ENCODE results near the gene RAB4A.
A peak's percentile ranks its signal among the peaks of the same experiment; 100 is the strongest.
"Not testable (repeated sequence)": the region's sequence is repeated elsewhere in the genome, so short reads cannot be mapped to it uniquely, and the experiment has no call there.

Gene RAB4A

DNA sequence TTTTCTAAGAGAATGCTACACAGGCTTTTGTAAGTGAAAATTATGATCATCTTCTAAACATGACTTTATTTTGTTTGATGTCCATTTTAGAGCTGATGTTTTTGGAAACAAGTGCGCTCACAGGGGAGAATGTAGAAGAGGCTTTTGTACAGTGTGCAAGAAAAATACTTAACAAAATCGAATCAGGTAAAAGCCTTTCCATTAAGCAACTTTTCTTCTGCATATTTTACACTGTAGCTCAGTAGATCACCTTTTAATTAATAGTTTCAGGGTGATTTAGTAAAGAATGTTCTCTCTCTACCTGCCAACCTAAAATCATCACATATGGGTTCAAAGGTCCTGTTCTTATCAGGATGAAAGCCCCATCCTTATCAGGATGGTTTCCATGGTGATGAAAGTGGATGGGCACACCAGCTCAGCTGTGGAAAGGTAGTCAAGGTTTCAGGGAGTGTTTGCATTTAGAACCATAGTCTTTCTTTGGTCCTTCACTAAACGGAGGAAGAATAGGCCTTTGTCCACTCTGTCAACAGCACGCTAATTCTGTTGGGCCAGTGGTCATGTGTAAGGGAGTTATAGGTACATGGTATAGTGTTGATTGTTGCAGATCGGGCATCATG is 28.1 kb downstream of the RAB4A start:
- no peak for DNase-seq

DNA sequence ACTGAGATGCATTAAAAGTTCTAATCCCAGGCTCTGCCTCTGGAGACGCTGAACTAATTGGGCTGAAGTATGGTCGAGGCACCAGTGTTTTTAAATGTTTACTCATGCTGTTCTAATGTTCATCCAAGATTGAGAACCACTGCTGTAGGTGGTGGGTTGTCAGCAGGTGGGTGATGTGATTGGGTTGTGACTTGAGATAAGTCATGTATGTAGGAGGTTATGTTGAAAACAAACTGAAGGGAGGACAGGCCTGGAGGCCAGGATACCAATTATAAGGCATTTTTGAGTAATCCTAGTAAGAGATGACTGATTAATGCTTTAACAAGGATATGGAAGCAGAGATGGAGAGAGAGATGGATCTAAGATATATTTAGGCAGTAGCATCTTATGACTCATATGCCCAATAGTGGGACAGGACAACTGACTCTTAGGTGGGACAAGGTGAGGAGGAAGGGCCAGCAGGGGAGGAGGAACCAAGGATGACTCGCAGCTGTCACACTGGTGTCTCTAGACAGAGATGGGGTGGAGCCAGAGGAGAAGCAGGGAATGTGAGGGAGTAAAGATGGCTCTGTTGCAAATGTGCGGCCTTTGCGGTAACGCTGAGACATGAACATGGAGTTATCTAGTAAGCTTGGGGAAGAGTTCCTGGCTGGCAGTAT is 29.3 kb downstream of the RAB4A start:
- no peak for DNase-seq

DNA sequence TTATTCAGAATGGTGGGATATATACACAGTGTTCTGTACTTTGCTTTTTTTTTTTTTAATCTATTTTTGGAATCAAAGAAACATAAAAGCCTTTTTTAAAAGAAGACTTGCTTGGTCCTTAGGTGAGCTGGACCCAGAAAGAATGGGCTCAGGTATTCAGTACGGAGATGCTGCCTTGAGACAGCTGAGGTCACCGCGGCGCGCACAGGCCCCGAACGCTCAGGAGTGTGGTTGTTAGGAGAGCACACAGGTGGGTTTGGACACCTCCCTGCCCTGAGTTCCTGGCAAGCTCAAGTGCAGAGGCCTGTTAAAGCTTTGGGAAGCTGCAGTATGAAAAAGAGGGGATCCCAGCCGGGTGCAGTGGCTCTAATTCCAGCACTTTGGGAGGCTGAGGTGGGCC is 31.8 kb downstream of the RAB4A start:
- no peak for DNase-seq

DNA sequence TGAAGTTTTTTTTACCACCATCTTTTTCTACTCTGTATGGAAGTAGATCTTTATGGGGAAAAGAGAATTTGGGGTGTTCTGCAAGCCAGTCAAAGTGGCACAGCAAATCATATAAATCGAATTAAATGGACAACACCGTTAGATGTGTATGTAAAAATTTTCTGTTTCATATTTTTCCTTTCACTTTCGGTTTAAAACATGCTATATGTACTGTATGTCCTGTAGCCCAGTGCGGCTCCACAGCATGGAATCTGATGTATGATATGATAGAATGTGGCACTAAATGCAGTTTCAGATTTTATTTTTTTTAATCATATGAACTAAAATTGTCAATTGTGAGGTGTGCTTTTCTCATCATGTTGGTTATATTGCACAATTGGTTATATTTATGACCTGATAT is 32.9 kb downstream of the RAB4A start:
- no peak for DNase-seq

DNA sequence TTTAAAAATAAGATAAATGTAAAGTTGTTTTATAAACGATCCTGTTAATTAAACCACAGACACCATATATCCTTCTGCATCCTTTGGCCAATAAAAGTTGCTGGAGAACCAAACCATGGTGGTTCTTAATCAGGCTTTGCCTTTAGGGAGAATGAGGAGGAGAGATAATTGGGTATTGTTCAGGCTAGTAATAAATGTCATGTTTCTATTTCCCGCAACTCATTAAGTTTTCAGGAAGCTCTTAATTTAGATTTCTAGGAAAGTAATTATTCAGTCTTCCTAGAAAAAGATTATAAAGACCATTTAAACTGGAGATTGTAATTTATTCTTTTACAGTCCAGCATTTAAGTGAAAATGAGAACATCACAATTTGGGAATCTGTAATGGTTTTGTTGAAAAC is 34.5 kb downstream of the RAB4A start:
- DNase-seq = no peak

DNA sequence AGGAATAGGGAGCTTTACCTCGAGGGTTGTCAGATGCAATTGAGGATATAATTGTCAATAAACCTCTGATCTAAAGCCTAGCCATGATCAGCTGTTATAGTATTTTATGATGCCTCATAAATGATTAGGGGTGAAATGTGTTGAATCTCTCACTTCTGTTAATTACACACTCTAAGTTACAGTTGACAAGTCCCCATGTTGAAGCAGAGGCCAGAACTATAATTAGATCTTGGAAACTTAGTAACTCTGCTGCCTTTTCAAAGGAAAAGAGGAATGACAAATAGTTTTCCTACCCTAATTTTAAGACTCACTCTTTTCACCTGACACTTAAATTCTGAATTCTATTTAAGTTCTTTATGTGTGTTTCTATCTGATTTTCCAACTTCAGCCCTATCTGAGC is 38.2 kb downstream of the RAB4A start:
- no peak for DNase-seq

DNA sequence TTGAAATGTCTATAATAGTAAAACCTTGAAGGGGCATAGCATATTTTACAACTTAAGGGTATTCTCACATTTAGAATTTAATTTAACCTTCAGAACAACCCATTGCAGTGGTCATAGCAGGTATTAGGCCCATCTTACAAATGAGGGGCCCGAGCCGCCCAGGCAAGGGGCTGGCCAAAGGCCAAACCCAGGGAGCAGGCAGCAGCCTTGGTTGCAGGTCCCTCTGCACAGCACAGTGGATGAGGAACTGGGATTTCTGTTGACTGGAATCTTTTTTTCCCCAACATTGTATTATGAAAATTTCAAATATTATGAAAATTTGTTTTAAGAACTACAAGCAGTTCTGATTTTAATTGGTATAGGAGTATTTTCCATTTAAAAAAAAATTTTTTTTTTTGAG is 38.8 kb downstream of the RAB4A start:
- DNase-seq = no peak

DNA sequence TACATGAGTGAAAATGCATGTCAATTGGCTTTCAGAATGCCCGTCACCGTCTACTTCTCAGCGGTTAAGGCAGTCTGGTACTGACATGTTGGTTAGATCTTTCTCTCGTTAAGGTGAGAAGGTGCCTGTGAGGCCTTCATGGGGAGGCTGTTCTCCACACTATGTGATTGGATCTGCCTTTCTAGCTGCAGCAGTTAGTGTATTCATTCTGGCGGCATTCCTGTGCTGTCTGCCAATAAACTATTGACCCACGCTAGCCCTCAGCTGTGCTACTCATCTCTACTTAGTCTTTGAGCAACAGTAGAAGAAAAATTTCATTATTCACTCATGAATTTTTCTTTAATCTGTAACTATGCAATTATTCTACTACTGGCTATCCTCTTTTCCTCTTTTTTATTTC is 39.9 kb downstream of the RAB4A start:
- no peak for DNase-seq

DNA sequence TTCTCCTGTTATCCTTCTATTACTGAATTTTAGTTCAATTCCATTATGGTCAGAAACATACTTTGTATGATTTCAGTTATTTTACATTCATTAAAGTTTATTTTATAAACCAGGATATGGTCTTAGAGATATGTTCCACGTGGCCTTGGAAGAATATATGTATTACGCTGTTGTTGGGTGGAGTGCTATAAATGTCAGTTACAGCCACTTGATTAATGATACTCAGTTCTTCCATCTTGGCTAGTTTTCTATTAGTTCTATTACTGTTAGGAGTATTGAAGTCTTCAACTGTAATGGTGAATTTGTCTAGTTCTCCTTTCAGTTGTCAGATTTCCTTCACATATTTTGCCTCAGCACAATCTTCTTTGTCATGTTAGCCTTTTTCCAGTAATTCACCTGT is 45.3 kb downstream of the RAB4A start:
- DNase-seq = no peak

DNA sequence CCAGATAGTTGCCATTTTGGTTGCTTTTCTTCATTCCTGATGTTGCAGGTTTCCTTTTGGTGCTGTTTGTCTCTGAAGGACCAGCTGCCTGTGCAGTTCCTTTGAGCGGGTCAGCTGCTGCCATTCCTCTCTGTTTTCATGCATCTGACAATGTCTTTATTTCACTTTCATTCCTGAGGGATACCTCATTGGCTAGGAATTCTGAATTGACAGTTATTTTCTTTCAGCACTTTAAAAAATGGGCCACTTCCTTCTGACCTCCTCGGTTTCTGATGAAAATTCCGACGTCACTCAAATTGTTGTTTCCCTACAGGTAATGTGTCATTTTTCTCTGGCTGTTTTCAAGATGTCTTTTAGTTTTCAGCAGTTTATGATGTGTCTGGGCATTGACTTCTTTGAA is 47.1 kb downstream of the RAB4A start:
- no peak for DNase-seq

DNA sequence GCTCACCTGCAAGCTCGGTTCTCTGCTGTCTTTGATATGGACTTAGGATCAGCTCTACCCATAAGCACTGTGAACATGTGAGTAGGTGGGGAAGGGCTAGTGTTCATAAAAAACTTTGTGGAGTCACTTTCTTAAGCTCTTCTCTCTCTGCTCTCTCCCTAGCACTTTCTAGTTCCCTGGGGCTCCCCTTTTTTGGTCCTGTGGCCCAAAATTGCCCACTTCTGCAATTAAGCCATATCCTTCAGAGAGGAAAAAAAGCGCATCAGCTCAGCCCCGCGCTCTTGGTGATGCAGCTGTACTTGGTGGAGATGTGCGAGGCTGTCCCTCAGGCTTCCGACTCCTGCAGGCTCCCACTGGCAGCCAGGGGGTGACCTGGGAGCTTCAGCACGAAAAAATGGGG is 48.6 kb downstream of the RAB4A start:
- no peak for DNase-seq

DNA sequence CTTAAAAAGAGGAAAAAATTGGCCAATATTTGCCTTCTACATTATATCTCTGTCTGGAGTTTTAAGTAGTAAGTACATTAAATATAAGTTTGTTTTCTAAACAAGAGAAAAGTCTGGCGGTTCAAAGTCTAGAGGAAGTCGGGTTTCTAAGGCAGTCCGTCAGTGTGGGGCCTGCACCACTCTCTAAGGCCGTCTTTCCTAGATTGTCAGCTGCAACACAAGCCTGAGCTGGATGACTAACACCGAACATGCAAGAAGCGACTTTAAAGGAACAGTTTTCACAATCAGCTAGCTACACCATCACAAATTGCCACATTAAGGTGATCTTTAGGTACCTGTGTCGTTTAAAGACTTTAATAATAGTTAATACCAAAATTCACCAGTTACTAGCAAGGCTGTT is 52.3 kb downstream of the RAB4A start:
- no peak for DNase-seq

DNA sequence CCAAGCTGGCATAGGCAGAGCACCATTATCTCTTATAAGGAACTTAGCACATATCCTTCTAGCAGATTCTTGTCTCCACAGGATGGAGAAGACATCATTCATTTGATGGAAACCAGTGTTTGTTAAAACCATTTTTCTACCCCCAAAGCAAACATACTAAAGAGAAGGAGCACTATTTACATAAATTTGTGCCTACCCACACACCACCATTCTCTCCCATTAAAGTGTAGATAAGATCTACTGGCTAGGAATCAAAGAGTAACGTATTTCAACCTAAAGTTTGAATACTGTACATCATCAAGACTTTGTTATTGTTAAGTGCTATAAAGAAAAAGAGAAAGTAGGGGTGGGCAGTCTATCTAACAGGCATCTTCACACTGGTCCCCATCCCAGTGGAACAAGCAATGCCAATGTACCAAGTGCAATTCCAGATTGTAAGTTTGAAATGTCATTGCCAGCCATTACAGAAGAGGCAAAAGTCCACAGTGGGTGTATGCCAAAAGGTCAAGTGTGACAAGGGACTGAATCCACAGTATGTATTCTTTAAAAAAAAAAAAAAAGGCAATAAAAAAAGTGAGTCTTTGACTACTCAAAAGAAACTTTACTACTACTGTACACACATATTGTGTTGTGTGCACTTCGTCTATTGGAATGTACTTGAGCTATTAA is 53.1 kb downstream of the RAB4A start:
- no peak for DNase-seq

DNA sequence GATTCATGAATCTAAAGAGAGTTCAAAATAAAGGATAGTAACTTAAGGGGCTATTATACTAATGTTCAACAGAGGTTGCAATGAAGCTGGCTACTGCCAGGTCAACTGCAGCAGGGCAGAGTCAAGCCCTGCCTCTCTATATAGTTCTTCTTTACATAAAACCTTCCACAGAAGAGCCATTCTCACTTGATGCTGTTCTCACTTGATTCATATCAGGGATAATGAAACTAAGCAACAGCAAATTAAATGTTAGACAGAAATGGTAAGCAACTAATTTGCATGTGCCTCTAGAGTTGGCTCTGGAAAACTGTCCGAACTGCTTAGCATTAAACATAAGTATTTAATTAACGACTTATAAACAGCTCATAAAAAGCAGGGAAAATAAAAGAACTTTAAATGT is 54.5 kb downstream of the RAB4A start:
- DNase-seq = no peak

DNA sequence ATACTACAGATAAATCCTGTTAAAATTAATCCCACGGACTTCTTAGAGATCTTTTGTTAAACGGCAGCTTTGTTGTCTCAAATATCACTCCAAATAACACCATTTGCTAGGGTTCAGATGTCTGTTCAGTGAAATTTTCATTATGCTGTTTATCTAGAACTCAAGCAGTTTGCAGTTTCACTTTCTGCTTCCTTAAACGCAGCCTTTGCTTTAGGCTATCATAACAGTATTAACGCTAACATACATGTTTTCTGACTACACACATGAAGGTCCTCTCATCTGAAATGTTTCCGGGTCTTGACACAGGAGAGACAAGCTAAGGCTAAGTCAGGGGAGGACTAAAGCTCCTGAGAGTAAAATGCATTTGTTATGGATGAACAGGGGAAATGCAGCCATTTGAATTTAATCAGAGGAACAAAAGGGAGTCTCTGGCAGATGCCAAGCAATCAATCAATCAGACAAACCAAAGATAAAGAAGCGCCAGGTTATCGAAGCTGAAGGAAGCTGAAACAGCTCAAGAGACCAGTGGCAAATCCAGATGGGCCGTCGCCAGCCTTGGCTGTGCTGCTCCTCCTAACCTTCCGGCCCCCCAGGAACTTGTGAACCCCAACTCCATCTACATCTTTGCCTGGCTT is 55.1 kb downstream of the RAB4A start:
- no peak for DNase-seq

DNA sequence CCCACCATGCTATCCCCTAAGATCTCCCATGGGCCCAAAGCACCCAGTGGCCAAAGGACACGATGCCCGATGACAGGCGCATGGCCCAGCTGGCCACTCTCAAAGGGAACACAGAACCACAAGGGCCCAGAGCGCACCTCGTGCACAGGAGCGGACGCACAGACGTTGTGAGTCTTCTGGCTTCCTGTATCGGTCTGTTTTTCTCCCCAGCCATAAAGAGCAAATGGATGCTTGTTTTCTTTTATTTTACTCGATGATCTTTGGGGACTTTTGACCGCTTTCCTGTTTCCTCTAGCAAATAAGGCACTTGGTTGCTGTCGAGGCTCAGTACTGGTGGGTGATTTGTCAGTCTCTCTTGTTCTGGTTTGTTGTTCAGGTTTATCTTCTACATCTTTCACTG is 55.7 kb downstream of the RAB4A start:
- no peak for DNase-seq

DNA sequence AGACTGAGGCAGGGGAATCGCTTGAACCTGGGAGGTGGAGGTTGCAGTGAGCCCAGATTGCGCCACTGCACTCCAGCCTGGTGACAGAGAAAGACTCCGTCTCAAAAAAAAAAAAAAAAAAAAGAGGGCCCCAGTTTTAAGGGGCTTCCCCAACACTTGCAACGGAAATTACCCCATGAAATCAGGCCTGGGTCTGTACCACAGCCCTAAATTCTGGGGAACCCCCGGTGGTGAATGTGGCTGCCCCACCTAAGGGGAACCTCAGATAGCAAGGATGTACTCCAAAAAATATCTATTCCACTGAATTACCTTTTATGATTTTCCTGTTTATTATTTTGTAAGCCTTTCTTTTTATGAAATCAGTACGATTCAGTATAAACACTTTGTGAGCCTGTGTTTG is 56.9 kb downstream of the RAB4A start:
- DNase-seq = not testable (repeated sequence)

DNA sequence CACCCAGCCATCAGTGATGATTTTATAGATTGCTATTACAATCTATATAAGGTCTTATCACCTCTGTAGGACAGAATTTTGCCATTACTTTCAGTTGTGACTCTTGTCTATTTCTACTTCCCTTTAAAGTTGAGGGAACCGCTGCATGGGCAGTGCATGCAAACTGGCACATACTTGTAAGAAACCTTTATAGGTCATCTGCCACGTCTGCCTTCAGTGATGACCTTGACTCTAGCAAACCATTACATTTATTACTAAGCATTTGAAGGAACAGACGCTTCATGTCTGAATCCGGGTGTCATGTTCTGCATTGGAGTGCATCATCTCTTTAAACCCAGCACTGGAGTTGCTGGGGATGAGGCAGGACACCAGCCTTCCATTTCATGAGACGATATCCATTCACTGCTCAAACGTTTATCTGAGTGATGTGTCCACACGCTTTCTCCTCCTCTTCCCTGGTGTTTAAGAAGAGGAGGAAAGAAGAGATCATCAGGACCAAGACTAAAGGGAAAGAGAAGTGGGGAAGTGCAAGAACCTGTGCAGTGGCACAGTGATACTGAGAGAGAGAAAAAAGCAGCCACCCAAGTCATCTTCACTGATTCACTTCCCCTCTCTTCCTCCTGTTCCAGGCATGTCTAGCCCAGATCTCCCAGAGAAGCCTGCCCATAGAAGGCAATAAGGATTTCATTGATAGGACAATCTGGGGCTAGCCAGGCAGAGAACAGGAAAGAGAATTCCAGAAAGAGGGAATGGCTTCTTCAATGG is 57.9 kb downstream of the RAB4A start:
- DNase-seq = no peak

DNA sequence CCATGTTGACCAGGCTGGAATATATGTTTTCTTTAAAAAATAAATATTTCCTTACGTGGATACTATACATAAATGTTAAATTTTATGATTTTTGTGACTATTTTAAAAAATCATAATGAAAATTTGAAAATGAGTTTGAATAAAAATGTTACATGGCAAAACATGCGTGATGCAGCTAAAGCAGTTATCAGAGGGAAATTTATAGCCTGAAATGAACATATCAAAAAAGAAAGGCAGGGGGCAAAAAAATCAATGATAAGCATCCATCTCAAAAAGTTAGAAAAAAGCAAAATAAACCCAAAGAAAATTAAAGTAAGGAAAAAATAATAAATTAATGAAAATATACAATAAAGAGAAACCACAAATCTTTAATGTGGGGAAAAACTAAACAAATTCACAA is 63.4 kb downstream of the RAB4A start:
- no peak for DNase-seq

DNA sequence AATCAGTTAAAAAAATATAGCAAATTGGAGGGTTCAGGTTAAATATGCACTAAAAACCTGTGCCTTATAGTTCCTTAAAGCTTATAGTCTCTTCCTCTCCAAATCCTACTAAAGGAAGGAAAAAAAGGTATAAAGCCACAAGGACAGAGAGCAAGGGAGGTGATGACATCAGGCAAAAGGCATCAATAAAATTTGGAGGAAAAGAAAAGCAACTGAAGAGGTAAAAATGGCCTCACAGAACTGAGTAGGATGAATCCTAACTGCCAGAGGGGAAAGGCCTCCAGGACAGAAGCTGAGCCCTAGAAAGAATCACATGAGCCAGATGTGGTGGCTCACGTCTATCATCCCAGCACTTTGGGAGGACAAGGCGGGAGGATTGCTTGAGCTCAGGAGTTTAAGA is 63.8 kb downstream of the RAB4A start:
- no peak for DNase-seq

DNA sequence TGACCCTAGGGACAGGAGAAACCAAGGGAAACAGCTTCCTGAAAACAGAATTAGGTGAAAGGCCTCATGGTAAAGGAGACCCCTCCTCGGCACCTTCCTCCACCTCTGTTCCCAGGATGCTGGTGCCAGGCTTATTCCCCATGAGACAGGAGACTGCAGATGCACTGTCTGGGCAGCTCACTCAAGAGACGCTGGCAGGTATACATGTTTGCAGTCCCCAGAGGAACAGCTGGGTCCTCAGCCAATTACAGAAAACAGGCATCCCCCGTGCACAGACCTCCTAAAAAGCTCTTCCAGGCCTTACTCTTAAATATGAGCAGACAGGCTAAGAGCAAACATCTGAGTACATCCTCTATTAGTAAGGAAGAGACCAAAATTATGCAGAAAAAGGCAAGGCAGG is 65.4 kb downstream of the RAB4A start:
- DNase-seq = peak; percentile 80

DNA sequence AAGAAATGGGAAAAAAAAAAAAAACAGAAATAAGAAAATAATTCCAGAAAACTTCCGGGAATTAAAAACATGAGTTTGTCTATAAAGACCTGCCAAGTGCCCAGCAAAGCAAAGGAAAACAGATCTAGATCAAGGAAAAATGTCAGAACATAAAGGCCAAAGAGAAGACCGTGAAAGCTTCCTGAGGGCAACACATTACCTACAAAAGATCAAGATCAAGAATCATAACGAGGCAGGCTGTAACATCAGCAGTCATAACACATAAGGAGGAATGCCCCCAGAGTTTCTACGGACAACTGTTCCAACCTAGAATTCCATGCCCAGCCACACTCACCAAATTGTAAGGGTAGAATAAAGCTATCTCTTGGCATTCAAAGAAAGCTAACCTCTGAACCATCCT is 68.2 kb downstream of the RAB4A start:
- DNase-seq = no peak

DNA sequence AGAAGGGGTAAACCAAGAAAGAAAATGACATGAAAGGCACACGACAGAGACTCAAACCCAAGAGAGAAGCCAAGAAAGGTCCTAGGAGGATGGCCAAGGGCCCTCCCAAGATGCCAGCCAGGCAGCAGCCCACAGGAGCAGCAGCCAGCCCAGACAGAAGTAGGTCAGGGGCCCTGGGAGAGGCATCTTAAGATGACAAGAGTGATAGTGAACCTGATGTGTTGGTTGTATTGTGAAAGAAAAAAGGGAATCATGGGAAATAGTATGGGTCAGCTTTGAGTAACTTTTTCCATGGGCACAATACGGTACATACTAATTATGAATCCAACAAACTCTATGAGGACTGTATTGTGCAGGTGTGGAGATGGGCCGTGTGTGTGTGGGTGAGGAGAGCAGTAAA is 68.6 kb downstream of the RAB4A start:
- no peak for DNase-seq

DNA sequence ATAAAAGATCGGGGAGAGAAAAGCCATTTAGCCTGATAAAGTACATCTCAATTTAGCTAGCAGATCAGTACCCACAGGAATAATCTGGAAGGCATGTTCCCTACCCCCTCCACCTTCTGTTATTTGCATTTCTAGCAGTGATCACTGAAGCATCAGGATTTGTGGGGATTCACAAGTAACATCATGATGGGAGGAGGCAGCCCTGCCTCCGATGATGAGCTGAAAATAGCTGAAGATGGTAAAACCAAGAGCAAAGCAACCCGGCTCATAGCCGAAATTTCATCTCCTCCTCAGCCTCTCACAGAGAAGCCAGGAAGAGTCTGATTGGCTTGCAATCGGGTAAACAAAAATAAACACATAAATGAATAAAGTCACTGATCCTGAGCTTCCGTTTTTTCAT is 69.6 kb downstream of the RAB4A start:
- peak; percentile 39 for DNase-seq
